IMR-90 (cell line): ENCODE results near the gene SCLY. TPM values are rescaled to one million over a fixed set of nuclear protein-coding genes. Genes with fewer than 3 reads are reported as not detected.

Experiments
- ATAC-seq: fragments of 200-7000 bp; cut with Tn5 transposase; 2 replicates; pipeline ENCODE4 v1.9.1; 2020; ENCODE audit warnings: low read depth, mild to moderate bottlenecking, moderate library complexity
- BruUV-seq: library from RNA; stranded (reverse); fragments of 400-500 nt; replicated peaks from 2 replicates; lab custom pipeline; 2021; lab: Mats Ljungman, UMichigan
- CTCF ChIA-PET: fragments of 300-600 bp; formaldehyde crosslinking; extraction: SDS; loops from one replicate; lab custom pipeline; 2021; ENCODE audit warnings: antibody characterized with exemption; lab: Yijun Ruan, JAX
- POLR2A ChIA-PET: fragments of 300-600 bp; sonication (Branson Sonifier 250); formaldehyde crosslinking; loops from one replicate; lab custom pipeline; 2022; ENCODE audit warnings: antibody characterized with exemption; ENCODE audit not compliant: unreplicated experiment; lab: Charles Lee
- DNase-seq: peaks from one replicate; pipeline ENCODE4 v3.0.0; 2013
- H2AFZ ChIP-seq: replicated peaks from 2 replicates; pipeline ENCODE3; 2013; ENCODE audit warnings: low read length, mild to moderate bottlenecking; ENCODE audit not compliant: poor library complexity
- H2AK5ac ChIP-seq: 2 replicates; pipeline ENCODE4 v1.6.1; 2013; ENCODE audit warnings: low read depth, low read length, inconsistent platforms
- H2AK9ac ChIP-seq: replicated peaks from 2 replicates; pipeline ENCODE3; 2013; ENCODE audit warnings: mild to moderate bottlenecking, low read depth, low read length, moderate library complexity; ENCODE audit not compliant: poor library complexity
- H2BK120ac ChIP-seq: 2 replicates; pipeline ENCODE4 v1.6.1; 2013; ENCODE audit warnings: low read depth, low read length, inconsistent platforms
- H2BK15ac ChIP-seq: 3 replicates; pipeline ENCODE4 v1.6.1; 2013; ENCODE audit warnings: low read depth, low read length, inconsistent platforms
- H2BK20ac ChIP-seq: 2 replicates; pipeline ENCODE4 v1.6.1; 2013; ENCODE audit warnings: low read depth, mild to moderate bottlenecking, inconsistent platforms, low read length, moderate library complexity
- H2BK5ac ChIP-seq: 2 replicates; pipeline ENCODE4 v1.6.1; 2013; ENCODE audit warnings: mild to moderate bottlenecking, low read depth, low read length, inconsistent platforms; ENCODE audit not compliant: poor library complexity, severe bottlenecking
- H3K14ac ChIP-seq: replicated peaks from 2 replicates; pipeline ENCODE4 v1.6.1; 2013; ENCODE audit warnings: low read depth, low read length, inconsistent platforms
- H3K18ac ChIP-seq: 2 replicates; pipeline ENCODE4 v1.6.1; 2013; ENCODE audit warnings: low read depth, low read length, control low read depth
- H3K23ac ChIP-seq: 2 replicates; pipeline ENCODE4 v1.6.1; 2013; ENCODE audit warnings: low read depth, low read length, inconsistent platforms
- H3K27ac ChIP-seq: 2 replicates; pipeline ENCODE4 v1.5.1; 2013; ENCODE audit warnings: mild to moderate bottlenecking, control low read depth, low read length; ENCODE audit not compliant: insufficient read depth
- H3K27me3 ChIP-seq: 2 replicates; pipeline ENCODE4 v1.6.1; 2013; ENCODE audit warnings: low read length; ENCODE audit not compliant: control insufficient read depth, insufficient read depth
- H3K36me3 ChIP-seq: 2 replicates; pipeline ENCODE4 v1.6.1; 2013; ENCODE audit warnings: low read length, mixed read lengths; ENCODE audit not compliant: control insufficient read depth, insufficient read depth
- H3K4ac ChIP-seq: 2 replicates; pipeline ENCODE4 v1.6.1; 2013; ENCODE audit warnings: low read depth, low read length, inconsistent platforms
- H3K4me1 ChIP-seq: 2 replicates; pipeline ENCODE4 v1.6.1; 2013; ENCODE audit warnings: low read length, mixed read lengths; ENCODE audit not compliant: control insufficient read depth, insufficient read depth
- H3K4me2 ChIP-seq: 2 replicates; pipeline ENCODE4 v1.6.1; 2013; ENCODE audit warnings: low read depth, mild to moderate bottlenecking, control low read depth, low read length, moderate library complexity
- H3K4me3 ChIP-seq: 2 replicates; pipeline ENCODE4 v1.5.1; 2013; ENCODE audit warnings: low read depth, mild to moderate bottlenecking, control low read depth, low read length, moderate library complexity; ENCODE audit not compliant: insufficient read depth
- H3K56ac ChIP-seq: 2 replicates; pipeline ENCODE4 v1.6.1; 2013; ENCODE audit warnings: low read length, inconsistent platforms; ENCODE audit not compliant: insufficient read depth; ENCODE audit errors: extremely low read depth
- H3K79me1 ChIP-seq, 2 experiments: 2 replicates each; pipeline ENCODE4 v1.6.1; 2013; ENCODE audit warnings: low read length in 2 of 2, inconsistent platforms in 1 of 2, low read depth in 1 of 2
- H3K9ac ChIP-seq: 2 replicates; pipeline ENCODE4 v1.6.1; 2013; ENCODE audit warnings: low read depth, low read length, control low read depth
- H3K9me1 ChIP-seq: 2 replicates; pipeline ENCODE4 v1.6.1; 2013; ENCODE audit warnings: low read length, inconsistent platforms; ENCODE audit not compliant: insufficient read depth
- H3K9me3 ChIP-seq: 2 replicates; pipeline ENCODE4 v1.6.1; 2013; ENCODE audit warnings: low read length; ENCODE audit not compliant: control insufficient read depth, insufficient read depth
- H4K20me1 ChIP-seq: 2 replicates; pipeline ENCODE4 v1.6.1; 2013; ENCODE audit warnings: low read length, inconsistent platforms; ENCODE audit not compliant: insufficient read depth
- H4K5ac ChIP-seq: 2 replicates; pipeline ENCODE4 v1.6.1; 2013; ENCODE audit warnings: mild to moderate bottlenecking, low read depth, low read length, control low read depth
- H4K8ac ChIP-seq, 2 experiments: 2 replicates each; pipeline ENCODE4 v1.6.1; 2013; ENCODE audit warnings: low read depth in 2 of 2, low read length in 2 of 2, control low read depth in 1 of 2, inconsistent platforms in 1 of 2
- H4K91ac ChIP-seq: 2 replicates; pipeline ENCODE4 v1.6.1; 2013; ENCODE audit warnings: low read depth, low read length, inconsistent platforms; ENCODE audit not compliant: insufficient read depth
- BHLHE40 ChIP-seq: fragments of 150-350 bp; IDR thresholded peaks from 2 replicates; pipeline ENCODE4 v1.6.1; 2016; ENCODE audit warnings: mild to moderate bottlenecking, low read depth, low read length
- CHD1 ChIP-seq: IDR thresholded peaks from 2 replicates; pipeline ENCODE4 v1.6.1; 2012; ENCODE audit warnings: low read depth, low read length, improper control_type of control experiment
- FOS ChIP-seq: fragments of 150-350 bp; IDR thresholded peaks from 2 replicates; pipeline ENCODE4 v1.6.1; 2016; ENCODE audit warnings: low read depth, low read length
- MAFK ChIP-seq: IDR thresholded peaks from 2 replicates; pipeline ENCODE4 v1.6.1; 2012; ENCODE audit warnings: low read depth, low read length, improper control_type of control experiment
- NFE2L2 ChIP-seq: fragments of 150-350 bp; IDR thresholded peaks from 2 replicates; pipeline ENCODE4 v1.6.1; 2016; ENCODE audit warnings: low read depth, mild to moderate bottlenecking, low read length
- RAD21 ChIP-seq: IDR thresholded peaks from 2 replicates; pipeline ENCODE4 v1.6.1; 2012; ENCODE audit warnings: low read length, improper control_type of control experiment
- RCOR1 ChIP-seq: IDR thresholded peaks from 2 replicates; pipeline ENCODE4 v1.6.1; 2012; ENCODE audit warnings: mild to moderate bottlenecking, low read length, improper control_type of control experiment; ENCODE audit not compliant: insufficient replicate concordance
- RFX5 ChIP-seq: IDR thresholded peaks from 2 replicates; pipeline ENCODE4 v1.8.0; 2012; ENCODE audit warnings: low read depth, mild to moderate bottlenecking, low read length, moderate library complexity
- SMC3 ChIP-seq: fragments of 150-350 bp; IDR thresholded peaks from 2 replicates; pipeline ENCODE4 v1.6.1; 2016; ENCODE audit warnings: low read depth, mild to moderate bottlenecking, antibody characterized with exemption, low read length, moderate library complexity
- WGBS, 2 experiments: methylation state at CpG; one replicate each; pipeline versions ENCODE4 v1.1.5 to v1.1.7; 2013; ENCODE audit warnings: missing lambda C conversion rate in 2 of 2; ENCODE audit not compliant: insufficient read length in 1 of 2; ENCODE audit errors: extremely low coverage in 2 of 2; 5-methylcytosine and 5-hydroxymethylcytosine counted together
- dilution Hi-C: fragments of 300-500 bp; cut with HindIII; formaldehyde crosslinking; loops from one replicate; pipeline ENCODE4 v1.14.3; 2018; ENCODE audit warnings: low sequenced_read_pairs; ENCODE audit not compliant: unreplicated experiment
- in situ Hi-C: fragments of 300-500 bp; cut with MboI; formaldehyde crosslinking; loops from 3 replicates; pipeline ENCODE4 v1.14.3; 2019; ENCODE audit warnings: low sequenced_read_pairs, inconsistent platforms, mixed read lengths
- intact Hi-C: fragments of 100-400 bp; cut with micrococcal nuclease; formaldehyde crosslinking; loops from 2 replicates; pipeline ENCODE4 v1.10.0; 2022
- polyA plus RNA-seq, 3 experiments: library from polyadenylated mRNA; depleted of rRNA; stranded (reverse); fragments of >200 nt; gene quantifications; 2 replicates each; pipeline ENCODE4 v1.2.3, GENCODE V29; 2012; ENCODE audit warnings: low replicate concordance in 1 of 3
- total RNA-seq: library from RNA; depleted of rRNA; stranded (reverse); fragments of >200 nt; gene quantifications from 2 replicates; pipeline ENCODE4 v1.2.3, GENCODE V29; 2012
- TF ChIP-seq, protein P1 (sequence below): conservative IDR thresholded peaks from 2 replicates; pipeline ENCODE4 v1.5.1; 2012; ENCODE audit warnings: mild to moderate bottlenecking, low read depth, low read length, improper control_type of control experiment
- TF ChIP-seq, protein P2 (sequence below): fragments of 150-350 bp; IDR thresholded peaks from 2 replicates; pipeline ENCODE4 v1.6.1; 2017; ENCODE audit warnings: mild to moderate bottlenecking, antibody characterized with exemption, low read length, low read depth
- TF ChIP-seq, protein P3 (sequence below): fragments of 150-350 bp; IDR thresholded peaks from 2 replicates; pipeline ENCODE4 v1.6.1; 2016; ENCODE audit warnings: low read depth, mild to moderate bottlenecking, low read length, moderate library complexity, borderline replicate concordance

The SCLY gene
- total and polyA plus RNA-seq, 2 of the 4 experiments (the other 2 are of a cell fraction): 8.6 to 10.5 TPM

DNA sequence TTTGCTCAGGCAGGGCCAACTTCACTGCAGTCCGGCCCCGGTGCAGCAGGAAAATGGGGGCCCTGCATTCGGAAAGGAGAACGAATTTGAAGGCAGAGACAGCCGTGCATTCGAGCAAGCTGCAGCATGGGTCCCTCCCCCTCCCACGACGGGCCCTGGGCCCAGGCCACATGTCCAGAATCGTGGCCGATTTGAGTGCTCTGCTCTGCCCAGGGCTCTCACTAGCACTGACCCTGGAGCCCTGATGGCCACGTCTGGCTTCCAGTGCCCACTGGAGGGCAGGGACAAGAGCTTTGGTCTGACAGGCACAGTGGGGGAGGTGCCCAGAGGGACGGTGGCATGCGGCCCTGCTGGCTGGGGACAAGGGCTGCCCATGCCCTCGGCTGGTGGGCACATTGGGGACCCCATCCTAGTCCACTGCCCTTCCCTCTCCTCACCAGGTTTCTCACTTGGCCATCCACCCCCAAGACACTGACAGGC is 63.2 kb downstream of the SCLY start:
- Histone ChIP-seq H4K20me1 (no peaks in the 10 kb centered on the region), H3K18ac (no peak overlapping the region), H2BK5ac (no peak overlapping the region), H3K9ac (no peak overlapping the region), H3K4ac (no peak overlapping the region), H4K8ac (no peak overlapping the region), H2AFZ (no peak overlapping the region), H2AK5ac (no peak overlapping the region), H3K79me1 (no peaks in the 10 kb centered on the region), H3K27me3 (peaks cover 27% of the 10 kb centered on the region), H3K36me3 (no peaks in the 10 kb centered on the region), H4K5ac (no peak overlapping the region), H3K4me1 (peaks cover 10% of the 10 kb centered on the region), H2BK20ac (no peak overlapping the region), H3K27ac (no peak overlapping the region), H2AK9ac (no peak overlapping the region), H3K23ac (no peak overlapping the region), H2BK15ac (no peak overlapping the region), H3K9me1 (peaks cover 5% of the 10 kb centered on the region; the same call in 1 of the 2 replicates), H3K9me3 (no peaks in the 10 kb centered on the region), H3K56ac (no peak overlapping the region), H2BK120ac (no peak overlapping the region), H4K91ac (no peak overlapping the region), H3K4me3 (no peak overlapping the region), H3K14ac (no peak overlapping the region), H3K4me2 (no peak overlapping the region)
- TF ChIP-seq RFX5 (no peak), RCOR1 (no peak), CHD1 (no peak), NFE2L2 (no peak), MAFK (no peak), FOS (no peak), RAD21 (no peak), SMC3 (no peak), BHLHE40 (no peak)
- TF ChIP-seq, protein P1, sequence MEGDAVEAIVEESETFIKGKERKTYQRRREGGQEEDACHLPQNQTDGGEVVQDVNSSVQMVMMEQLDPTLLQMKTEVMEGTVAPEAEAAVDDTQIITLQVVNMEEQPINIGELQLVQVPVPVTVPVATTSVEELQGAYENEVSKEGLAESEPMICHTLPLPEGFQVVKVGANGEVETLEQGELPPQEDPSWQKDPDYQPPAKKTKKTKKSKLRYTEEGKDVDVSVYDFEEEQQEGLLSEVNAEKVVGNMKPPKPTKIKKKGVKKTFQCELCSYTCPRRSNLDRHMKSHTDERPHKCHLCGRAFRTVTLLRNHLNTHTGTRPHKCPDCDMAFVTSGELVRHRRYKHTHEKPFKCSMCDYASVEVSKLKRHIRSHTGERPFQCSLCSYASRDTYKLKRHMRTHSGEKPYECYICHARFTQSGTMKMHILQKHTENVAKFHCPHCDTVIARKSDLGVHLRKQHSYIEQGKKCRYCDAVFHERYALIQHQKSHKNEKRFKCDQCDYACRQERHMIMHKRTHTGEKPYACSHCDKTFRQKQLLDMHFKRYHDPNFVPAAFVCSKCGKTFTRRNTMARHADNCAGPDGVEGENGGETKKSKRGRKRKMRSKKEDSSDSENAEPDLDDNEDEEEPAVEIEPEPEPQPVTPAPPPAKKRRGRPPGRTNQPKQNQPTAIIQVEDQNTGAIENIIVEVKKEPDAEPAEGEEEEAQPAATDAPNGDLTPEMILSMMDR: no peak
- TF ChIP-seq, protein P2, sequence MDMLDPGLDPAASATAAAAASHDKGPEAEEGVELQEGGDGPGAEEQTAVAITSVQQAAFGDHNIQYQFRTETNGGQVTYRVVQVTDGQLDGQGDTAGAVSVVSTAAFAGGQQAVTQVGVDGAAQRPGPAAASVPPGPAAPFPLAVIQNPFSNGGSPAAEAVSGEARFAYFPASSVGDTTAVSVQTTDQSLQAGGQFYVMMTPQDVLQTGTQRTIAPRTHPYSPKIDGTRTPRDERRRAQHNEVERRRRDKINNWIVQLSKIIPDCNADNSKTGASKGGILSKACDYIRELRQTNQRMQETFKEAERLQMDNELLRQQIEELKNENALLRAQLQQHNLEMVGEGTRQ: no peak
- TF ChIP-seq, protein P3, sequence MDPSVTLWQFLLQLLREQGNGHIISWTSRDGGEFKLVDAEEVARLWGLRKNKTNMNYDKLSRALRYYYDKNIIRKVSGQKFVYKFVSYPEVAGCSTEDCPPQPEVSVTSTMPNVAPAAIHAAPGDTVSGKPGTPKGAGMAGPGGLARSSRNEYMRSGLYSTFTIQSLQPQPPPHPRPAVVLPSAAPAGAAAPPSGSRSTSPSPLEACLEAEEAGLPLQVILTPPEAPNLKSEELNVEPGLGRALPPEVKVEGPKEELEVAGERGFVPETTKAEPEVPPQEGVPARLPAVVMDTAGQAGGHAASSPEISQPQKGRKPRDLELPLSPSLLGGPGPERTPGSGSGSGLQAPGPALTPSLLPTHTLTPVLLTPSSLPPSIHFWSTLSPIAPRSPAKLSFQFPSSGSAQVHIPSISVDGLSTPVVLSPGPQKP: no peak
- ChIA-PET POLR2A (no interaction called here), CTCF (no interaction called here)
- WGBS, 2 experiments: 65% methylated on average over 7 of the region's 14 CpGs; no CpG with 5 or more reads in 1 of the 2 experiments
- ATAC-seq (no peak), DNase-seq (no peak)
- in situ Hi-C loops: no loop called here
- BruUV-seq: no TSS peak
- dilution Hi-C loops: no loop called here
- intact Hi-C loops: loop anchor here (5.0 kb wide), 1 partner anchor 267 kb away; the partner anchor contains the start of gene RAMP1
